PC-9 (cell line): ENCODE data around the gene TRAF3. TPM values are rescaled to one million over a fixed set of nuclear protein-coding genes. Genes with fewer than 3 reads are reported as not detected.

ENCODE experiments used
- BruUV-seq: library from RNA; stranded (reverse); fragments of 400-500 nt; replicated peaks from 2 replicates; lab custom pipeline; 2021; lab: Mats Ljungman, UMichigan
- CTCF ChIA-PET: fragments of 300-600 bp; sonication (Branson Sonifier 250); formaldehyde crosslinking; loops from one replicate; lab custom pipeline; 2022; ENCODE audit warnings: antibody characterized with exemption; lab: Charles Lee
- POLR2A ChIA-PET: fragments of 300-600 bp; sonication (Branson Sonifier 250); formaldehyde crosslinking; loops from one replicate; lab custom pipeline; 2022; ENCODE audit warnings: antibody characterized with exemption; ENCODE audit not compliant: unreplicated experiment; lab: Charles Lee
- DNase-seq, 2 experiments: peaks; one replicate each; pipeline versions ENCODE4 v3.0.0 to v3.0.0-alpha.2; 2015 to 2022; ENCODE audit warnings: mixed read lengths in 1 of 2
- H2AFZ ChIP-seq: fragments of 200-600 bp; sonication (generic); 2 replicates; pipeline ENCODE4 v1.8.1; 2017; ENCODE audit warnings: antibody characterized with exemption
- H3F3A ChIP-seq: fragments of 200-600 bp; sonication (generic); 2 replicates; pipeline ENCODE4 v1.8.1; 2017; ENCODE audit warnings: antibody characterized with exemption, mild to moderate bottlenecking, low read depth; ENCODE audit not compliant: insufficient read depth
- H3K27ac ChIP-seq: fragments of 200-600 bp; sonication (generic); 2 replicates; pipeline ENCODE4 v1.6.1; 2016; ENCODE audit warnings: mixed run types
- H3K27me3 ChIP-seq: fragments of 200-600 bp; sonication (generic); 2 replicates; pipeline ENCODE4 v1.6.1; 2016; ENCODE audit warnings: low read depth, mixed run types; ENCODE audit not compliant: insufficient read depth
- H3K36me3 ChIP-seq: fragments of 200-600 bp; sonication (generic); 2 replicates; pipeline ENCODE4 v1.6.1; 2016; ENCODE audit warnings: low read depth, mixed run types
- H3K4me1 ChIP-seq: fragments of 200-600 bp; sonication (generic); replicated peaks from 2 replicates; pipeline ENCODE4 v1.6.1; 2016; ENCODE audit warnings: mixed run types; ENCODE audit not compliant: insufficient read depth
- H3K4me2 ChIP-seq: fragments of 200-600 bp; sonication (generic); 2 replicates; pipeline ENCODE4 v1.6.1; 2017; ENCODE audit warnings: mixed run types
- H3K4me3 ChIP-seq: fragments of 200-600 bp; sonication (generic); 2 replicates; pipeline ENCODE4 v1.6.1; 2016; ENCODE audit warnings: mixed run types
- H3K79me2 ChIP-seq: fragments of 200-600 bp; sonication (generic); 2 replicates; pipeline ENCODE4 v1.6.1; 2017; ENCODE audit warnings: low read depth, mixed run types
- H3K9me2 ChIP-seq: fragments of 200-600 bp; sonication (generic); 2 replicates; pipeline ENCODE4 v1.8.1; 2017; ENCODE audit warnings: mild to moderate bottlenecking; ENCODE audit not compliant: insufficient read depth
- H3K9me3 ChIP-seq: fragments of 200-600 bp; sonication (generic); 2 replicates; pipeline ENCODE4 v1.8.1; 2016; ENCODE audit warnings: low read depth; ENCODE audit not compliant: insufficient read depth
- H4K20me1 ChIP-seq: fragments of 200-600 bp; sonication (generic); 2 replicates; pipeline ENCODE4 v1.8.1; 2017; ENCODE audit not compliant: insufficient read depth
- CTCF ChIP-seq: fragments of 200-600 bp; sonication (generic); conservative IDR thresholded peaks from 2 replicates; pipeline ENCODE4 v1.6.1; 2017; ENCODE audit warnings: mixed run types, antibody characterized with exemption, mild to moderate bottlenecking, moderate library complexity
- EZH2 ChIP-seq: fragments of 200-600 bp; sonication (generic); IDR thresholded peaks from 2 replicates; pipeline ENCODE4 v1.8.0; 2017; ENCODE audit warnings: antibody characterized with exemption, low read depth
- intact Hi-C: fragments of 100-400 bp; cut with micrococcal nuclease; formaldehyde crosslinking; loops from one replicate; pipeline ENCODE4 v1.10.0; 2022; ENCODE audit not compliant: unreplicated experiment
- total RNA-seq: library from RNA; stranded (reverse); gene quantifications from 2 replicates; pipeline ENCODE4 v1.2.3, GENCODE V29; 2021

The TRAF3 gene
- total RNA-seq, 1 experiment from 2014 or later: 41.3 TPM

- ChIA-PET CTCF (interaction anchor here (0.7 kb wide), 2 partner anchors 146 to 272 kb away, joined by 3 to 7 read pairs; no protein-coding TSS in a partner anchor), POLR2A (interaction anchor here (0.6 kb wide), 1 partner anchor 111 kb away, joined by 5 read pairs; no protein-coding TSS in a partner anchor)
- Histone ChIP-seq H3K27ac (no peak overlapping the region), H3K36me3 (no peaks in the 10 kb centered on the region), H3K4me1 (no peaks in the 10 kb centered on the region), H3K9me2 (no peaks in the 10 kb centered on the region), H2AFZ (no peak overlapping the region), H3K4me3 (no peak overlapping the region), H3K9me3 (no peaks in the 10 kb centered on the region), H3F3A (peaks cover 6% of the 10 kb centered on the region; the same call in 1 of the 2 replicates), H3K4me2 (no peak overlapping the region), H3K79me2 (no peaks in the 10 kb centered on the region), H3K27me3 (no peaks in the 10 kb centered on the region), H4K20me1 (no peaks in the 10 kb centered on the region)
- no peak for DNase-seq
- no TSS peak for BruUV-seq
- TF ChIP-seq CTCF: no peak
- TF ChIP-seq EZH2: no peak
- intact Hi-C loops: no loop called here
Measured at GRCh38 chr14:102854091-102854703, 76.9 kb downstream of the TRAF3 start.

- no peak overlapping the region for H3K27ac ChIP-seq
- DNase-seq: no peak
- H3K9me2 ChIP-seq: no peaks in the 10 kb centered on the region
- ChIA-PET CTCF (no interaction called here), POLR2A (no interaction called here)
- H3K4me3 ChIP-seq: no peak overlapping the region
- H3K27me3 ChIP-seq: no peaks in the 10 kb centered on the region
- H3K79me2 ChIP-seq: no peaks in the 10 kb centered on the region
- H3K4me1 ChIP-seq: no peaks in the 10 kb centered on the region
- no peaks in the 10 kb centered on the region for H4K20me1 ChIP-seq
- no peak overlapping the region for H2AFZ ChIP-seq
- no peaks in the 10 kb centered on the region for H3K36me3 ChIP-seq
- intact Hi-C loops: no loop called here
- H3K4me2 ChIP-seq: no peak overlapping the region
- no peaks in the 10 kb centered on the region for H3F3A ChIP-seq
- TF ChIP-seq CTCF (no peak), EZH2 (no peak)
- no peaks in the 10 kb centered on the region for H3K9me3 ChIP-seq
- no TSS peak for BruUV-seq
Measured at GRCh38 chr14:102856179-102856578, 78.9 kb downstream of the TRAF3 start.

- no peak for DNase-seq
- H3F3A ChIP-seq: 0 out of 2 replicates have a peak, but pooled peaks cover 3% of the 10 kb centered on the region
- H3K27me3 ChIP-seq: no peaks in the 10 kb centered on the region
- no peaks in the 10 kb centered on the region for H3K9me2 ChIP-seq
- no peak overlapping the region for H2AFZ ChIP-seq
- no peak overlapping the region for H3K4me2 ChIP-seq
- TF ChIP-seq CTCF: no peak
- CTCF ChIA-PET: interaction anchor here (0.6 kb wide), 2 partner anchors 84 to 348 kb away, joined by 3 to 7 read pairs; partner anchors contain the start of gene ANKRD9
- H3K4me1 ChIP-seq: no peaks in the 10 kb centered on the region
- POLR2A ChIA-PET: no interaction called here
- H4K20me1 ChIP-seq: no peaks in the 10 kb centered on the region
- H3K9me3 ChIP-seq: peaks cover 7% of the 10 kb centered on the region; the same call in 1 of the 2 replicates
- H3K79me2 ChIP-seq: no peaks in the 10 kb centered on the region
- H3K4me3 ChIP-seq: no peak overlapping the region
- no TSS peak for BruUV-seq
- intact Hi-C loops: no loop called here
- no peak overlapping the region for H3K27ac ChIP-seq
- no peaks in the 10 kb centered on the region for H3K36me3 ChIP-seq
Measured at GRCh38 chr14:102857444-102857843, 80.2 kb downstream of the TRAF3 start.
